ENCODE results near the gene CSK.
"Not testable (repeated sequence)": the region's sequence is repeated elsewhere in the genome, so short reads cannot be mapped to it uniquely, and the experiment has no call there.

Gene CSK

GRCh38 chr15:74773329-74773728 is 8.6 kb upstream of the CSK start:
- DNase-seq = no peak

- no peak for DNase-seq
Observed at GRCh38 chr15:74773731-74774252, 8.1 kb upstream of the CSK start.

- DNase-seq = no peak
Observed at GRCh38 chr15:74775132-74775562, 6.7 kb upstream of the CSK start.

- no peak for DNase-seq
Observed at GRCh38 chr15:74775894-74776293, 6.0 kb upstream of the CSK start.

GRCh38 chr15:74776821-74777768 is 4.8 kb upstream of the CSK start:
- no peak for DNase-seq

GRCh38 chr15:74777769-74778598 is 3.9 kb upstream of the CSK start:
- DNase-seq = no peak

GRCh38 chr15:74778599-74778970 is 3.3 kb upstream of the CSK start:
- no peak for DNase-seq

- no peak for DNase-seq
Observed at GRCh38 chr15:74779162-74779648, 2.7 kb upstream of the CSK start.

- no peak for DNase-seq
Observed at GRCh38 chr15:74780523-74781430, 1.1 kb upstream of the CSK start.

GRCh38 chr15:74782259-74783071 is 585 bp downstream of the CSK start:
- no peak for DNase-seq

- no peak for DNase-seq
Observed at GRCh38 chr15:74783072-74783807, 1.4 kb downstream of the CSK start.

- DNase-seq = no peak
Observed at GRCh38 chr15:74783808-74784175, 1.9 kb downstream of the CSK start.

- DNase-seq = no peak
Observed at GRCh38 chr15:74784426-74785193, 2.7 kb downstream of the CSK start.

GRCh38 chr15:74785194-74786032 is 3.5 kb downstream of the CSK start:
- DNase-seq = no peak

- not testable (repeated sequence) for DNase-seq
Observed at GRCh38 chr15:74786081-74786480, 4.2 kb downstream of the CSK start.

GRCh38 chr15:74786551-74787165 is 4.8 kb downstream of the CSK start:
- no peak for DNase-seq

GRCh38 chr15:74787251-74788041 is 5.6 kb downstream of the CSK start:
- DNase-seq = no peak
